HG02610 (cell line): Measurements from ENCODE around the gene PSMG4.

Experiments
- ATAC-seq: cut with Tn5 transposase; IDR thresholded peaks from one replicate; pipeline ENCODE4 v1.9.1; 2021; ENCODE audit warnings: mild to moderate bottlenecking, moderate library complexity; ENCODE audit not compliant: unreplicated experiment

PSMG4 gene

GRCh38 chr6:3258720-3259490 lies at the start of gene PSMG4:
TSS of gene PSMG4 (plus strand) at chr6:3258947. CDS start at chr6:3259023, 76 bp downstream.
- ATAC-seq, result peak; percentile 62

DNA sequence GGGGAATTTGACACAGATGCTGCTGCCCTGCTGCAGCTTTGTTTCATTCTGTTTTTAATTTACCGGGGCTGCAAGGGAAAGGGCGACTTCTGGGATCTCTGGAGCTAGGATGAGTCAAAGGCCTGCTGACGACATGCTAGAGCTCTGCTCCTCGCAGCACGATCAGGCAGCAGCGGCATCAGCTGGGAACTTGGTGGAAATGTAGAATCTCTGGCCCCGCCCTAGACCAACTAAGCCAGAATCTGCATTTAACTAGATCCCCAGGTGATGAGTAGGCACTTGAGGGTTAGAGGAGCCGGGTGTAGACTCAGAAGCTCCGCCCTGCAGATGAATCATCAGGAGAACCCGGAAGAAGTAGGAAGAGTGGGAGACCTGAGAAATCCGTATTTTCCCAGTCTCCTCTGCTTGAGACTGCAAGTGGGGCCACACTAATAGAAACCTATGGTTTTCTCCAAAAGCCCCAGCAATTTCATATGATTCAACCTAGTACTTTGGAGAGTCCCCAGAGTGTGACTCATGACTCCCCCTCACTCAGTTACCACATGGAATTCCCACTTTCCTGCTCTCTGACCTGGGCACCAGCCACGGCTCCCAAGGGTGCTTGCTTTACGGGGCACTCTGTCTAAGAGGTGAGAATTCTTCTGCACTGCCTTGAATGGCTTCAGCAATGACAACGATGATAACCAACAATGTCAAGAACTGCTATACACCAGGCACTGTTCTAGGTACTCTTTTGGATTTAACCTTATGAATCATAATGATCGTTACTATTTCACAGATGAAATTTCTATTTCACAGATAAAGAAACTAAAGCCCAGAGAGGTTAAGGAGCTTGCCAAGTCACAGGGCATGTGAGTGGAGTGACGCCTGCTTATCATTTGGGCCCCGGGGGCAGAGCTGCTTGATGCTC lies 49.4 kb upstream of the PSMG4 start:
- peak; percentile 67 for ATAC-seq

GRCh38 chr6:3210024-3210610 lies 48.6 kb upstream of the PSMG4 start:
- ATAC-seq, result peak; percentile 22

DNA sequence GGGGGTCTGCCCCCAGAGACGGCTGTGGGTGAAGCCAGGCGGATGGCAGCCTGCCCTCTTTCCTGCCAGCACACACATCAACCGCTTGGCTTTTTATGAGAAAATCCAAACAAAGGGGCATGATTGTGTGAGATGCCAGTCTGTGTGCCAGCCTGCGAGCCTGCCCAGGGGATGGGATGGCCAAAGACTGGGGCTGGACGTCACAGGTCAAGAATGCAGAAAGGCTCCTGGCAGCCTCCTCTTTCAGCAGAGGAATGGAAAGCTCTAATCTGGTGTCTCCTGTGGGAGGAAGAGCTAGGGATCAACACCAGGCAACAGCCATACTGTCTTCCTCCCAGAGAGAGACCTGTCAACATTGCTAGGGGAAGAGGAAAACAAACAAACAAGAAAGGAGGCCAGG lies 47.1 kb upstream of the PSMG4 start:
- ATAC-seq, result no peak

GRCh38 chr6:3212261-3212660 lies 46.5 kb upstream of the PSMG4 start:
- ATAC-seq, result no peak

GRCh38 chr6:3213334-3213695 lies 45.4 kb upstream of the PSMG4 start:
- no peak for ATAC-seq

DNA sequence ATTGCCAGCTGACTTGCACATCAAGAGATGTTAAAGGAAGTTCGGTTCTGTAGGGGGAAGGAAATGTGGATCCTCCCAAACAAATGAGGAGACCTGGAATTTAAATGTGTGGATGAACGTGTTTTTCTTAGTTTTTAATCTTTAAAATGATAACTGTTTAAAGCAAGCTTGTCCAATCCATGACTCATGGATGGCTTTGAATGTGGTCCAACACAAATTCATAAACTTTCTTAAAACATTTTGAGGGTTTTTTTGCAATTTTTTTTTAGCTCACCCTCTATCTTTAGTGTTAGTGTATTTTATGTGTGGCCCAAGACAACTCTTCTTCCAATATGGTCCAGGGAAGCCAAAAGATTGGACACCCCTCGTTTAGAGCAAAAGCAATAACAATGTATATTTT lies 43.8 kb upstream of the PSMG4 start:
- ATAC-seq, result no peak

DNA sequence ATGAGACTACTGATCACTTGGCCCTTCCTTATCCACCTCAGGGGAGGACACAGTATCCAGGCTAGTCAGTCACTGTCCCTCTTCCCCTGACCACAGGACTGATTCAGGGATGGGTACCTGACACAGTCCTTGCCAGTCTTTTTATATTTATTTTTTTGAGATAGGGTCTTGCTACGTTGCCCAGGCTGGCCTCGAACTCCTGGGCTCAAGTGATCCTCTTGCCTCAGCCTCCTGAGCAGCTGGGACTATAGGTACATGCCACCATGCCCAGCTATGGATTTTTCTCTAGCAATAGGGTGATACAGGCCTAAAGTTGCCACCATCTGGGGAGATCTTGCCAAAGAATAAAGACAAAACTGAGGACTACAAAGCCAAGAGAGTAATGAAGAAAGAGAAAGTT lies 41.5 kb upstream of the PSMG4 start:
- ATAC-seq, result no peak

- no peak for ATAC-seq
Observed at GRCh38 chr6:3218266-3218665, 40.5 kb upstream of the PSMG4 start.

DNA sequence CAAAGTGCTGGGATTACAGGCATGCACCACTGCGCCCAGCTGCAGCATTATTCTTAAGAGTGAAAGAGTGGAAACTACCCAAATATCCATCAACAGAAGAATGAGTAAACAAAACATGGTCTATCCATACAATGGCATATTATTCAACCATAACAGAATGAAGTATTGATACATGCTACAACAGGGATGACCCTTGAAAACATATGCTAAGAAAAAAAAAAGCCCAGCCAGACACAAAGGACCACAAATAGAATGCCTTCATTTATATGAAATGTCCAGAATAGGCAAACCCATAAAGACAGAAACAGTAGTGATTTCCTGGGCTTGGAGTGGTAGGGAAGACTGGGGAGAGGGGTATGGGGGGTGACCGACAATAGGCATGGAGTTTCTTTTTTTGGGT lies 38.4 kb upstream of the PSMG4 start:
- ATAC-seq, result no peak

- ATAC-seq, result no peak
Observed at GRCh38 chr6:3221578-3221977, 37.2 kb upstream of the PSMG4 start.

GRCh38 chr6:3222506-3223038 lies 36.2 kb upstream of the PSMG4 start:
- no peak for ATAC-seq

DNA sequence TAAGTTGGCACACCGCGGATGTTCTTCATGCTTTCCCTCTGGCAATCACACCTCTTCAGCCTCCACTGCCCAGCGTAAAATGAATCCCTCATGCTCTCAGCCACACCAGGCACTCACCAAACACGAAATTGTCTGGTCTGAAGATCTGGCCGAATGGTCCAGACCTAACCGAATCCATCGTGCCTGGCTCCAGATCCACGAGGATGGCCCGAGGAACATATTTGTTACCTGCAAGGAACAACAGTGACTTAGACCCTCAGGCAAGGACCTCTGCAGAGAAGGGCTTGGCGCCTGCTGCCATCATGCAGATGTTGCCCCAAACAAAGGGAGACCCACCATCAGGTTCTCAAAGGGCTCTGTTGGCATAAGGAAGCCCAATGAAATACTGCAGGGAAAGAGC lies 32.7 kb upstream of the PSMG4 start:
- no peak for ATAC-seq

- no peak for ATAC-seq
Observed at GRCh38 chr6:3226481-3227362, 32.0 kb upstream of the PSMG4 start.

- ATAC-seq, result no peak
Observed at GRCh38 chr6:3227363-3228045, 31.2 kb upstream of the PSMG4 start, which contains the start of gene TUBB2B. TSS of gene TUBB2B (minus strand) at chr6:3227653. CDS start at chr6:3227543, 110 bp downstream.

DNA sequence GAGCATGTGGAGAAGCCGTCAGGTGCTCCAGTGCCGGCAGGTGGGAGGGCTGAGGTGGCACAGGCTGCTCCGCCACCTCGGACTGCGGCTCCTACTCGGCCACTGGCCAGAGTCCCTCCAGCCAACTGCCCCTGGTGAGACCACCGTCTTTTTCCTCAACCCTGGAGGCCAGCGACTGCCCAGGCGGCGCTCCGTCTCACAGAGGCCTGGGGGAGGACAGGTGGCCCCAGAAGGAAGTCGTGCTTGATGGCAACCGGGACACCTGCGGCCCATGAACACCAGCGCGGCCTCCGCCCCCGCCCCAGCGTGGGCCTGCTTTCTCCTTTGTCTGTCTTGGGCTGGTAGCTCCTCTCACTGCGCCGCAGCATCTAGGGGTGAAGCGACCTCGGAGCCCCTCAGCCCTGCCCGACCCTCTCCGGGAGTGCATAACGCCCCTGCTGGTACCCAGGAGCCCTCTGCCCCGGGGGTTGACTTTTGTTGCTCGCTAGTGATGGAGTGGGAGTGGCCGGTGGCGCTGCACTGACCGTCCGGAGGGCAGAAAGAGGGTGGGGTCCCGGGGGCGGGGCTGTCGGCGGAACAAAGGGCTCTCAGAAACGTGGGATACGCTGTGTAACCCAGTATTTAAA lies 30.6 kb upstream of the PSMG4 start:
- no peak for ATAC-seq

GRCh38 chr6:3228771-3229565 lies 29.8 kb upstream of the PSMG4 start:
- ATAC-seq, result no peak

GRCh38 chr6:3229566-3230178 lies 29.1 kb upstream of the PSMG4 start:
- no peak for ATAC-seq
